ENCODE data around the gene DGKZ.

The DGKZ gene

DNA sequence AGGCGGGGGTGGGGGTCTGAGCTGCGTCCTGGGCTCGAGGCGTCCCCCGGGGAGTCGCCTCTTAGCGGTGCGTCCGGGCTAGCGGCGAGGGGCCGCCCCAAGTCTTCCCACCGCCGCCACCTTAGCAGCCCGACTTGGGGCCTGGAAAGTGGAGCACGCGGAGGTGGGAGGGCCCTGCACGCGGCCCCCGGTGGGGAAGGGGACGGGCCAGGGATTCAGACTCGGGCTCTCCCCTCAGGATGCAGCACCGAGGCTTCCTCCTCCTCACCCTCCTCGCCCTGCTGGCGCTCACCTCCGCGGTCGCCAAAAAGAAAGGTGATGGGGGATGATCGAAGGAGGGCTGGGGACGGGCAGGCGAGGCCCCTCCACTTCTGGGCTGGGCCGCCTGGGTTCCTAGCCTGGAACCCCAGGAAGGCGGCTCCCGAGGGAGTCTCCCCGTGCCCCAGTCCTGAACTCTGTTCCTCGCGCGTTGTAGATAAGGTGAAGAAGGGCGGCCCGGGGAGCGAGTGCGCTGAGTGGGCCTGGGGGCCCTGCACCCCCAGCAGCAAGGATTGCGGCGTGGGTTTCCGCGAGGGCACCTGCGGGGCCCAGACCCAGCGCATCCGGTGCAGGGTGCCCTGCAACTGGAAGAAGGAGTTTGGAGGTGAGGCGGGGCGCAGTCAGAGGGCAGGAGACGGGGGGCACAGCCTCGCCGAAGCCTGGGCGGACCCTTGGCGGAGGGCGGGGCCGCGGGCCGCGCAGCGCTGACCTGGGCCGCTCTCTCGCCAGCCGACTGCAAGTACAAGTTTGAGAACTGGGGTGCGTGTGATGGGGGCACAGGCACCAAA is 34.8 kb downstream of the DGKZ start:
- peak; percentile 48 for DNase-seq (ENCODE audit: low spot score)

DNA sequence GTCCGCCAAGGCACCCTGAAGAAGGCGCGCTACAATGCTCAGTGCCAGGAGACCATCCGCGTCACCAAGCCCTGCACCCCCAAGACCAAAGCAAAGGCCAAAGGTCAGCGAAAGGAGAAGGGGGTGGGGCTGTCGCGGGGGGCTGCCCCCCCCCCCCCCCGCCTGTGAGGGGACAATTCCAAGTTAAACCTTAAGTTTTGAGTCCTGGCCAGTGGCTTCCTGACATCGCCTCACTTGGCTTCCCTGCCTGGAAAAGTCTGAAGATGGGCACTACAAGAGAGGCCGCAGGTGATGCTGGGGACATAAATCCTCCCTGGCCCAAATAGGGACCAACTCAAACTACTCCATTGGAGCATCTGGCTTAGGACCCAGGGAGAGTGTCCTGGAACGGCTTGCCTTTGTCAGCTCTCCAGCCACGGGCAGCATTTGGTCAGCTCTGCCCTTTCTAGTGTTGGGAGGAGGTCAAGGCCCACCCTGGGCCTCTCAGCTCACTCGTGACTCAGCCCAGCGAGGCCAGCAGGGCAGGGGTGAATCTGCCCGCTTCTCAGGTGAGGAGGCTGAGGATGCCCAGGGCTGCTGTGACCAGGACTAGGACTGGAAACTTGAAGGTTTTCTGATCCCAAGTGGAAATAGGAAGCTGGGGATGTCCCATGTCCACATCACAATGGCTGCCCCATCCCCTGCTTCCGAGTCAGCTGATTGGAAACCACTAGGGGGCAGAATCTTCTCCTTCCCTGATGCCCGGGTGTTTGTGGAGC is 35.6 kb downstream of the DGKZ start:
- DNase-seq (ENCODE audit: low spot score), result peak; percentile 54

DNA sequence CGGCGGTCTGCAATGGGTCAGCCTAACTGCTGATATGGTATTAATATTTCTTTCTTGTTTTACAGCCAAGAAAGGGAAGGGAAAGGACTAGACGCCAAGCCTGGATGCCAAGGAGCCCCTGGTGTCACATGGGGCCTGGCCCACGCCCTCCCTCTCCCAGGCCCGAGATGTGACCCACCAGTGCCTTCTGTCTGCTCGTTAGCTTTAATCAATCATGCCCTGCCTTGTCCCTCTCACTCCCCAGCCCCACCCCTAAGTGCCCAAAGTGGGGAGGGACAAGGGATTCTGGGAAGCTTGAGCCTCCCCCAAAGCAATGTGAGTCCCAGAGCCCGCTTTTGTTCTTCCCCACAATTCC is 36.1 kb downstream of the DGKZ start:
- no peak for DNase-seq (ENCODE audit: low spot score)

DNA sequence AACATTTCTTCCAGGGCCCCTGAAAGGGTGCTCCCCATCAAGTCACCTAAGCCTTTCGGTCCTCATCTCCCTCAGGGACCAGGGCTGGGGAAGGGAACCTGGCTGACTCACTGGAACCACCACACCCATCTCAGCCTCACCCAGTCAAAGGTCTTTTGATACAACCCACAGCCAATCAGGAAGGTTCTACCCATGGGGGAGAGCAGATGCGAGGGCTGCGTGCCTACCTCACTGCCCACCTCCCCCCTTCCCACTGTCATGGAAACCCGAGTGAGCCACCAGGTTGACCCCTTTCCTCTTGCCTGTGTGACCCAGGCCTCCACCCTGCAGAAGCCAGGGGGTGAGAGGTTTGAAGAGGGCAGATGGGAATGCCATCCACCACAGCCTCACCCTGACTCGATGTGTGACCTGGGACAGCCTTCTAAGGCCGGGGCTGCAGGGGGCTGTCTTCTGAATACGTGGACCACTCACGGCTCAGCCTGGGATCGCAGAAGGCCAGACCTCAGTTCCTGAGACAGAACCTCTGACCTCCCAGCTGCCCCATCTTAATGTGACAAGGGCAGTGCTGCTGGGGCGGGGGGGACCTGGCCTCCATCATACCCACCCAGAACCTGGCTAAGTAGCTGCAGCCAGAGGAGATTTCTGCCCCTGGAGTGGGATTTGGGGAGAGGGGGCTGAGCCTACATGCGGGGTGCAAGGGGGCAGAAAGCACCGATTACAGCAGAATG is 36.9 kb downstream of the DGKZ start:
- no peak for DNase-seq (ENCODE audit: low spot score)

DNA sequence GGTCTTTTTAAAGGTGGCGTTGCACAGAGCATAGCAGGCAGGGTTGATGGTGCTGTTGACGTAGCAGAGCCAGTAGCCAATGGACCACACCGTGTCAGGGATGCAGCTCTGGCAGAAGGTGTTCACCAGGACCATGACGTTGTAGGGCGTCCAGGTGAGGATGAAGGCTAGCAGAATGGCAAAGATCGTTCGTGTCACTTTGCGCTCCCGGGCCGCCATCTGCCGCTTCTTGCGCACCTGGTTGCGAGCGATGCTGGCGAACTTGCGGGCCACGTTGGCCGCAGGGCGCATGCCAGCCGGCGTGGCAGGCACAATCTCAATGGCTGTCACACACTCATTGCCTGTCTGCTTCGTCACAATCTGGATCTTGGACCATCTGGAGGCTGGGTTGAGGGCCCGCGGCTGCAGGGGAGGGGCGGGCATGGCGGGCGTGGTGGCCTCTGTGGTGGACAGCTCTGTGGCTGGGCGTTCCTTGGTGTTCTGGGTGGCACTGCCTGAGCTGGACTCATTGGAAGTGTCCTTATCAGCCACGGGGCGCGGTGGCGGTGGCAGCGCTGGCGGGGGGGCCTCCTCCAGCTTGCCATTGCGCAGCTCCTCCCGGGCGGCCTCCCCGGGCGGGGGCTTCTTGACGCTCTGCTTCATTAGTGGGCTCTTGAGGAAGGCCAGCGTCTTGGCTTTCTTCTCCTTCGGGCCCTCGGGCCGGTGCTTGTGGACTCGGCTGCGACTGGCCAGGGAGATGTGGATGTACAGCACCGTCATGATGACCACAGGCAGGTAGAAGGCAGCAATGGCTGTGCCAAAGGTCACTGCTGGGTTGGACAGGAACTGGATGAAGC is 38.1 kb downstream of the DGKZ start:
- DNase-seq (ENCODE audit: low spot score), result no peak

DNA sequence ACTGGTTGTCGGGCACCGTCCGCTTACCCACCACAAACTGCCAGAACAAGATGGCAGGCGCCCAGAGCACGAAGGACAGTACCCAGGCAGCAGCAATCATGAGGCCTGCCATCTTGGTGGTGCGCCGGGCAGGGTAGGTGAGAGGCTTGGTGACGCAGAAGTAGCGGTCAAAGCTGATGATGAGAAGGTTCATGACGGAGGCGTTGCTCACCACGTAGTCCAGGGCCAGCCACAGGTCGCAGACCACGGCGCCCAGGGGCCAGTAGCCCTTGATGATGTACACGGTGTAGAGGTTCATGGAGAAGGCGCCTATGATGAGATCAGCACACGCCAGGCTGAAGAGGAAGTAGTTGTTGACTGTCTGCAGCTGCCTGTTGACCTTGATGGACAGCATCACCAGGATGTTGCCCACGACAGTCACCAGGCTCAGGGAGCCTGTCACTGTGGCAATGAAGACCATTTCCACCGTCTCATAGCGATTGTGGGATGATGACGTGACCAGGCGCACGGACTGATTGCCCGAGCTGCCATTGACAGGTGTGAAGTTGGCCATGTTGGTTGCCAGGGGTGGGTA is 38.8 kb downstream of the DGKZ start:
- no peak for DNase-seq (ENCODE audit: low spot score)

DNA sequence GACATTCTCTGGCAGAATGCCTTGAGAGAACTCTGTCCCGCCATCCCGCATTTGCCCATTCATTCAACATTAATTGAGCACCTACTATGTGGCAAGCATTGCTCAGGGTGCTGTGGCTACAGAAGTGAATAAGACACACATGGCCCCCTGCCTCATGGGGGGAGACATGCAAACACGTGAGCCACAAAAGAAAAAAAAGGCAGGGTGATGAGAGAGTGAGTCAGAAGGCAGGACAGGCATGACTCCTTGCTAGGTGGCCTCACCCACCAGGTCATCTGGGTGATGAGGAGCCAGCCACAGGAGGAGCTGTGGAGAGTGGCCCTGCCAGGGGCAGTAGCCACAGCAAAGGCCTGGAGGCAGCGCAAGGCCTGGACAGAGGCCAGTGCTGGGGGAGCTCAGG is 39.4 kb downstream of the DGKZ start:
- peak; percentile 77 for DNase-seq (ENCODE audit: low spot score)

DNA sequence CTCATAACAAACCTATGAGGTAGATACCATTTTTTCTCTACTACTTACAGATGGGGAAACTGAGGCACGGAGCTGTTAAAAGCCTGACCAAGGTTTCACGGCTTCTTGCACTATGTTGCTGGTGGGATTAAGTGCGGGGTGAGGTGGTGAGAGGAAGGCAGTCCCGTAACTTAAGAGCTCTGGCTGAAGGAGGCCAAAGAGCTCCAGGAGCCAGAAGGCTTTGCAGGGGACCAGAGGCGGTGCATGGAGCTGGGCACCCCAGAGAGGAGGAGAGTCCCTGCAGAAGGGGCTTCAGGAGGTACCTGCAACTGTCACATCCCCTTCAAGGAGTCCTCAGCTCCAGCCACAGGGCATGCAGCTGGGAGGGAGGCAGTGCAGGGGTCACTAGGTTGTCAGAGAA is 40.2 kb downstream of the DGKZ start:
- DNase-seq (ENCODE audit: low spot score), result no peak

DNA sequence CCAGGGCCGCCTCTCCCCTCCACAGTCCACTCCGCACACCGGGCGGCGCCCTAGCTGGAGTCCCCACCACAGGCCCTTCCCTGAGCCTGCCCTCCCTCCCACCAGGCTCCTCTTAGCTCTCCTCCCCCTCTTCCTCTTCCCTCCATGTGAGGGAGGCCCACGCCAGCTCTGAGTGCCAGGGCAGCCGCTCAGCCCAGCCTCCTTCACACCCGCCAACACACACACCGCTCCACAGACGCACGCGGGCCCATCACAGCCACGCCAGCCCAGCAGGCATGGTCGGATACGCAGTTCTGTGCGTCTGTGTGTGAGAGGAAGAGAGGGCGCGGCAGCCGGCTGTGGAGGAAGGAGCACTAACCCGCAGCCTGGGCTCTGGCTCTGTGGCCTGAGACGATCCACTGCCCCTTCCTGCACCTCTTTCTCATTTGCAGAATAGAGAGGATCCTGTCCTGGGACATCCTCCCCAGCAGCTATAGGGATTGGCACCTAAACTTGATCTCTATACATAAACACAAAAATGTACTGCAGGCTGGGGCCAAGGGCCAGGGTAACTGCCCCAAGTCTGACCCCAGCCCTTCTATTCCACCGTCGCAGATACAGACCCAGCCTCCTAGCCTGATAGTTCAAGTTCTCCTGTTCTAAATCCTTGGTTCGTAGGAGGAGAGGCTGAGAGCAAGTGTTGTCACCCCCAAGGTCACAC is 40.8 kb downstream of the DGKZ start:
- no peak for DNase-seq (ENCODE audit: low spot score)

DNA sequence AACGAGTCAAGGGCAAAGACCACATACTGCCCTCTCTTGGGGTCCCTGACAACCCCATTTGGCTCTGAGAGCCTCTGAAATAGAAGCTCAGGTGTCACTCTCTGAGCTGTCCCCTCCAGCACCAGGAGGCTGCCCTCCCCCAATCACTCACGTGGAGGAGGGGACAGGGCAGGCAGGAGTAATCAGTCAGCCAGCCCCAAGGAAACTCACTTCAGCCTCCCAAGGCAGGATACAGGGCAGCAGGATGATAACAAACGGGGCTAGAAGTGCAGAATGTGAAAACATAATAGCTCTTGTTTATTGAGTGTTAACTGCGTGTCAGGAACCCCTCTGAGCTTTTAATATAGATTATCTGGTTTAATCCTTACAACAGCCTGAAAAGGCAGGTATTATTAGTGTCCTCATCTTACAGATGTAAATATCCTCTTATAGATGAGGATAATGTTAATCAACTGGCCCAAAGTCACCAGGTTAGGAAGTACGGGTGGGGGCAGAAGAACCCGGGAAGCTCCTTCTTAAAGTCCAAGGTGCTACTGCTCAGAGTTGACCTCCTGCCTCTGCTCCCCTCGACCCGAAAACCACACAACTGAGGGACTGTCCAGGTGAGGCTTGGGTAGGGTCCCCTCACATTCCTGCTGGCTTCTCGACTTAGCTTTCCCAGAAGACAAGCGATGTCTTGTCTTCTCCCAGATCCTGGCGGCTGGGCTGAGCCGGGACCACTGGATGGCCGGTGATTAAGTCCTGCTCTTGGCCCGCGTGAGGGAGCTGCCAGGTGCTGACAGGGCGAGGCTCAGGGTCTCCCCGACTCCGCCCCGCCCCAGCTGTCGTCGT is 41.6 kb downstream of the DGKZ start:
- no peak for DNase-seq (ENCODE audit: low spot score)

DNA sequence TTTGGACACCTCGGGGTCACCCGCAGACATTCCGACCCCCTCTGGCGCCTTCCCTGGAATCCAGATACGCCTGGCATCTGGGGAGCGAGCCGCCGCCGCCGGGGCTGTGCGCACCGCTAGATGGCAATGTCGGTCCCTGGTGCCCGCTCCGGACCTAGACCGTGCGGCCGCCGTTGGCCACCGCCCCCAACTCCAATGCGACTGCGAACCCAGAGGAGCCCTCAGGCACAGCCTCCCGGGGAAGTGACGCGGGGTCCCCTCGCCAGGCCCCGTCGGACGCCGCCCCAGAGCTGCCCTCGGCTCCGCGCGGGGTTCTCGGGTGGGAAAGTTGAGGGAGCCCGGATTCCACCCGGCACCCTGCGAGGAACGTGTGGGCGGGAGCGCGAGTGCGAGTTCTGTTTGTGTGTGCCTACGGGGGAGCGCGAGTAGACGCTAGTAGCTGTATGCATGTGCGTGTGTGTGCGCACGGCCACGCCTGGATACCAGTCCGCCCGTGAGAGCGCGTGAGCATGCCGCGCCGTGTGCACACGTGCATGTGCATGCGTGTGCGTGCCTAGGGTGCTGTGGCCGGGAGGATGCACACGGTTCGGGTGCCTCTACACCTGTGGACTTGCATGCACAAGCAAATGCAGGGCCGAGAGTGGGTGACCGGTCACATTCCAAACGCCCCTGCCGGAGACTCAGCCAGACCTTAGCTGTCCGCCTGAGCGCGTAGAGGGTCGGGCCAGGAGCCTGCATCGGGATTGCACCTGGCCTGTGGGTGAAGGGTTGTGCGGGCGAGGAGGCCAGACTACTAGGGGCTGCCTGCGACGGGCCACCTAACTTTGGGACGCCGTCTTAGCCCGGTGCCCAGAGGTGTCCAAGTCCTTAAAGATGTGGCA is 42.4 kb downstream of the DGKZ start:
- peak; percentile 79 for DNase-seq (ENCODE audit: low spot score)

DNA sequence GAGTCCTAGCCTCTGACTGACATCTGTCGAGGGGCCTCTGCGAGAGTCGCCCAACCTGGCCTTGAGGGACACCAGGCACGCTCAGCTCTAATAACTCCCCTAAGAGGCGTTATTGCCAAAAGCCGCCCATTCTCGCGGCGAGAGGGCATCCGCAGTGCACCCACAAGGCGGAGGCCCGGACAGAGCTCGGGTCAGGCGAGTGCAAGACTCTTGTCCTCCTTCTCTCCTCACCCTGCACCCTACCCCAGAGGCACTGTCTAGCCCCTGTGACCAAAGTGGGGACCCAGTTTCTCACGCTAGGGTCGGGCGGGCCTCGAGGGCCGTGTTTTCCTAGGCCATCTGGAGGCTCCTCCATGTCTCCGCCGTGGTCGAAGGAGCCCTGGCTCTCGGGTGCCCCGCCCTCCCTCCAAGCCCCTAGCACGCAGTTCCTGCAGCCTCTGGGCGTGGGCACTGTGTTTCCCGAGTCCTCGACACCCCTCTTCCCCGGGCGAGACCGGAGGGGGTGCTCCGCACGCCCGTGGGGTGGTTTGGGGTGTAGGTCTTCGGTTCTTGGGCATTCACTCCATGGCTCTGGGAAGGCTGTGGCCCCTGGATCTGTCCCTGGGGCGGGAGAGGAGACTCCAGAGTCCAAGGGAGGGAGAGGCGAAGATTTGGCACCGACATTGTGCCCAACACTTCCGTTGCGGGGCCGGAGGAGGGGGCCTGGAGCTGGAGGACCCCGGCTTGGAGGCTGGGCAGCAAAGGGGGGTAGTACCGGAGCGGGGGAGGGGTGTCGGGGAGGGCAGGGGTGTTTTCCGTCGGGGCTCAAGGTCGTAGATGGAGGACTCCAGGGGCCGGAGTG is 43.3 kb downstream of the DGKZ start:
- DNase-seq (ENCODE audit: low spot score), result no peak

DNA sequence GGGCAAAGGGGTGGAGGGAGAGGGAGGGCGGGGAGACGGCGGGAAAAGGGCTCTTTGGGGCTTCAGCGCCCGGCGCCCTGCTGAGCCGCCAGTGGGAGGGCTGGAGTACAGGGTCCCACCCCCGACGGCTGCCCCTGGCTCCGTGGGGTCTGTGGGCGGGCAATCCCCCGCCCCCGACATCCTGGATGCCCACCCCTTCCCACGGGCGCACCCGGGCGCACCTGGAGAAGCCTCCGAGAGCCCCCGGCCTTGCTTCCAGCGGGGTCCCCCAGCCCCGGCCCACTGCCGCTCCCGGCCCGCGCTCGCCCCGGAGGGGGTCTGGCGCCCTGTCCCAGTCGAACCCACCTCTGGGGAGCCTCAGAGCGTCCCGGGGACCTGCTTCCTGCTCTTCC is 43.9 kb downstream of the DGKZ start:
- DNase-seq (ENCODE audit: low spot score), result no peak

DNA sequence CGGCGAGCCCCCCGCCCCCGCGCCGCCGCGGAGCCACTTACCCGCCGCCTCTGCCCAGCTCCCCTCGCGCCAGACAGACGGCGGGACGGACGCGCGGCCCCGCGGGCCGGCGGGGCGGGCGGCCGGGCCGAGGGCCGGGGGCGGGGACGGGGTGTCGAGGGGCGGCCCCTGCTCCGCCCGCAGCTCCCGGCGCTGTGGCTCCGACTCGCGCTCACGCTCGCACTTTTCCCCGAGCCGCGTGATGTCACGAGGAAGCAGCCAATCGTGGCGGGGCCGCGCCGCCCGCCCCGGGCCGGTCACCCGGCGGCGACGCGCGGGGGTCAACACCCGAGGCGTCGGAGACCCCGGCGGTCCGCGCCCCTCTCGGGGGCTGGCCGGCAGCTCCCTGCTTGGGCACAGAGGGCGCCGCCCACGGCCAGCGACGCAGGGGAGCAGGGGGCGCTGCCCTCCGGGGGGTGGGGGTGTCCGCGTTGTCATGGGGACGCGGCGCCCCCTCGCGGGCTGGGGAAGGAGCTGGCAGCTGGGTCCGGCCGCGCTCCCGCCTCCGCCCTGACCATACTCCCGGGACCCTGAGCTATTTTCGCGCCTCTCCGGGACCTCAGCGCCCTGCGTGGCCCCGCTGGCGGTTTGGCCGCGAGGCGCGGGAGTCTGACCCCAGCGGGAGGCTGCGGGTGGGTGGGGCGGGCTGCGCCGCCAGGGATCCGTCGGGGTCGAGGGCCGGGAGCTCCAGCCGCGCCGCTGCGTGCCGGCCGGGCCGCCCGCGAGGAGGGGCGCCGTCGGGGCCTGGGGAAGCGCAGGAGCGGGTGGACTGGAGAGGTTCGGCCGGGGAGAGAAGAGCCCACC is 44.5 kb downstream of the DGKZ start, which contains the start of gene CHRM4:
Gene CHRM4 (minus strand): TSS at position 199 of the 843 bp plus-strand sequence. CDS start 5,219 bp downstream, outside the sequence.
- no peak for DNase-seq (ENCODE audit: low spot score)

DNA sequence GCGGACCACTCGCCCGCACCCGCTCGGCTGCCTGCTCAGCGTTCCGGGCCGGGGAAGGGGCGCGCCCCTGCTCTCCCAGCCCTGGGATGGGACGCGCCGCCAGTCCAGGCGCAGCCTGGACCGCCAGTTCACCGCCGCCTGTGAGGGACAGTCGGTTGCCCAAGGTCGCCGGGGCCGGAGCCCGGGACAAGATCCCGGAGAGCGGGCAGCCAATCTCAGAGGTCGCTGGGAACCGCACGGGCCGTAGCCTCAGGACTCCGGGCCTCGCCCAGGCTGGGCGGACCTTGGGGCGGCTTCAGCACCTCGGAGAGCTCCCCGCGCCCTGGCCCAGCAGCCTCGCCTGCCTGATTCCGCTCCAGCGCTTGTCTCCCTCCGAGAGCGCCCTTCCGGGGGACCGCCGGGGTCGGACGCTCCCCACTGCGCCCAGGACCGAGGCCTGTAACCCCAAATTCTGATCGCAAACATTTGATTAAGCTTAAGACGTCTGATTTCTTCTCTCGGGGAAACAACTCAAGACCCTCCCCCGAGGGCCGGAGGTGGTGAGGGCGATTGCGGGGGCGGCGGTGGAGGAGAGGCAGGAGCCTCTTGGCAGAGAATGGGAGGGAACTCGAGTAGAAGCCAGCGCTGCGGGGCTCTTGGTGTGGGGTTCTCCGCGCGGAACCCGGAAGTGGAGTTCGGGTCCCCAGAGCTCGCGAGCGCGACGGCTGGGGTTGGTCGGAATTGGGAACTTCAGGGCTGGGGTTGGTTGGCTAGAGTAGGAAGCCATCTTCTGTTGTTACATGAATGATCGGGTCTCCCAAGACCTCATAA is 45.4 kb downstream of the DGKZ start:
- DNase-seq (ENCODE audit: low spot score), result peak; percentile 80

DNA sequence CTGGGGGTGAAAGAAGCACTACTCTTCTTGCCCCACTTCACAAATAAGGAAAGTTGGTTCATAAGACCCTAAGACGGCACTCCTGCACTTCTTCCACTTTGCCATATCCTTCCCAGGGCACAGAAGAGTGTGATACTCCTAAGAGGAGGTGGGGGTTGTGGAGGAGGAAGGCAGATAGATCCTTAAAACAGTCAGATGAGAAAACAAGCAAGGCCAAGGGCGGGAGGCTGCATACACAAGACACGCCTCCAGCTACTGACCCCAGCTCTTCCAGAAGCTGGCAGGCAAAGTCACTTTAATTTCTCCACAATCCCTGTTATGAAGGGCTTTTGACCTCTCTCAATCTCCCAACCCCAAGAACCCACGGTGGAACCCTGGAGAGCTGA is 46.0 kb downstream of the DGKZ start:
- no peak for DNase-seq (ENCODE audit: low spot score)

All from RKO (cell line).